Erythroblast (primary cell): ENCODE results near the gene LAPTM5.

Source experiments
- GATA1 ChIP-seq: IDR thresholded peaks from 2 replicates; pipeline ENCODE4 v1.6.1; 2011; ENCODE audit warnings: low read depth, mild to moderate bottlenecking, control low read depth, low read length, moderate library complexity
- POLR2A ChIP-seq: IDR thresholded peaks from 2 replicates; pipeline ENCODE4 v1.6.1; 2011; ENCODE audit warnings: mild to moderate bottlenecking, low read length

- TF ChIP-seq POLR2A: no peak
- no peak for TF ChIP-seq GATA1
These were observed 64.6 kb downstream of the LAPTM5 start for GRCh38 chr1:30692948-30693301.
